ENCODE data around the gene AEBP2. TPM values are rescaled to one million over a fixed set of nuclear protein-coding genes. Genes with fewer than 3 reads are reported as not detected.

The AEBP2 gene
- total RNA-seq, 2 experiments from 2014 or later, result 42.9 to 44.8 TPM

GRCh38 chr12:19527866-19528265 is 88.6 kb downstream of the AEBP2 start:
- Histone ChIP-seq H3K36me3 (ENCODE audit: insufficient read depth, low read length) (no peaks in the 10 kb centered on the region), H3K4me3 (ENCODE audit: low read length) (no peak overlapping the region), H3K9me3 (ENCODE audit: control insufficient read depth in 1 of 2, insufficient read depth in 1 of 2, low read length in 2 of 2) (no peaks in the 10 kb centered on the region), H3K27ac (ENCODE audit: low read depth in 1 of 2, low read length in 2 of 2) (no peak overlapping the region), H3K27me3 (ENCODE audit: control insufficient read depth in 1 of 2, insufficient read depth in 2 of 2, low read length in 2 of 2) (no peaks in the 10 kb centered on the region), H3K4me1 (ENCODE audit: insufficient read depth, low read length) (peaks cover 10% of the 10 kb centered on the region)
- intact Hi-C loops (cut with DNase I, micrococcal nuclease), result no loop called here
- H3K9me3 Mint-ChIP-seq, result no peaks in the 10 kb centered on the region
- POLR2A ChIA-PET, result no interaction called here
- ATAC-seq (ENCODE audit: poor library complexity) (no peak), DNase-seq (no peak)
- CTCF ChIA-PET, result no interaction called here
- H3K36me3 Mint-ChIP-seq (ENCODE audit: low read depth), result peaks cover 6% of the 10 kb centered on the region
- H3K27ac Mint-ChIP-seq, result peak overlapping the region; percentile 3
- no peaks in the 10 kb centered on the region for H3K27me3 Mint-ChIP-seq
- TF ChIP-seq CTCF (IDR thresholded peaks at IDR 0.05), result no peak
- H3K4me3 Mint-ChIP-seq, result no peak overlapping the region
- peaks cover 38% of the 10 kb centered on the region for H3K4me1 Mint-ChIP-seq (ENCODE audit: low read depth)

- Mint-ChIP-seq H3K4me1 (ENCODE audit: low read depth) (peaks cover 38% of the 10 kb centered on the region), H3K36me3 (ENCODE audit: low read depth) (peaks cover 13% of the 10 kb centered on the region), H3K4me3 (no peak overlapping the region), H3K27ac (peak overlapping the region; percentile 1), H3K27me3 (no peaks in the 10 kb centered on the region), H3K9me3 (no peaks in the 10 kb centered on the region)
- ChIA-PET POLR2A (no interaction called here), CTCF (no interaction called here)
- no peak for ATAC-seq (ENCODE audit: poor library complexity)
- no peak for TF ChIP-seq CTCF (IDR thresholded peaks at IDR 0.05)
- DNase-seq, result no peak
- Histone ChIP-seq H3K9me3 (ENCODE audit: control insufficient read depth in 1 of 2, insufficient read depth in 1 of 2, low read length in 2 of 2) (no peaks in the 10 kb centered on the region), H3K4me3 (ENCODE audit: low read length) (no peak overlapping the region), H3K27ac (ENCODE audit: low read depth in 1 of 2, low read length in 2 of 2) (no peak overlapping the region), H3K4me1 (ENCODE audit: insufficient read depth, low read length) (peaks cover 10% of the 10 kb centered on the region), H3K27me3 (ENCODE audit: control insufficient read depth in 1 of 2, insufficient read depth in 2 of 2, low read length in 2 of 2) (no peaks in the 10 kb centered on the region), H3K36me3 (ENCODE audit: insufficient read depth, low read length) (no peaks in the 10 kb centered on the region)
- intact Hi-C loops (cut with DNase I, micrococcal nuclease), result no loop called here
Measured at GRCh38 chr12:19528750-19529149, 89.5 kb downstream of the AEBP2 start.

GRCh38 chr12:19529951-19530636 is 90.8 kb downstream of the AEBP2 start:
- Histone ChIP-seq H3K9me3 (ENCODE audit: control insufficient read depth in 1 of 2, insufficient read depth in 1 of 2, low read length in 2 of 2) (peaks cover 0 to 4% of the 10 kb centered on the region in 2 experiments), H3K4me3 (ENCODE audit: low read length) (no peak overlapping the region), H3K4me1 (ENCODE audit: insufficient read depth, low read length) (peaks cover 10% of the 10 kb centered on the region), H3K27ac (ENCODE audit: low read depth in 1 of 2, low read length in 2 of 2) (no peak overlapping the region), H3K27me3 (ENCODE audit: control insufficient read depth in 1 of 2, insufficient read depth in 2 of 2, low read length in 2 of 2) (no peaks in the 10 kb centered on the region), H3K36me3 (ENCODE audit: insufficient read depth, low read length) (no peaks in the 10 kb centered on the region)
- Mint-ChIP-seq H3K27ac (no peak overlapping the region), H3K4me1 (ENCODE audit: low read depth) (peaks cover 38% of the 10 kb centered on the region), H3K4me3 (no peak overlapping the region), H3K9me3 (peaks cover 2% of the 10 kb centered on the region), H3K36me3 (ENCODE audit: low read depth) (peaks cover 11% of the 10 kb centered on the region), H3K27me3 (no peaks in the 10 kb centered on the region)
- ATAC-seq (ENCODE audit: poor library complexity) (no peak), DNase-seq (no peak)
- TF ChIP-seq CTCF (IDR thresholded peaks at IDR 0.05), result no peak
- POLR2A ChIA-PET, result no interaction called here
- intact Hi-C loops (cut with DNase I, micrococcal nuclease), result no loop called here
- CTCF ChIA-PET, result no interaction called here

All from CD4-positive, alpha-beta T cell (primary cell).